ENCODE results near the gene CST4. TPM values are rescaled to one million over a fixed set of nuclear protein-coding genes. Genes with fewer than 3 reads are reported as not detected.

The CST4 gene
- total RNA-seq, 3 donors from 2014 or later (not counting 1 experiment from before 2014, with no cell fraction given) = not detected

DNA sequence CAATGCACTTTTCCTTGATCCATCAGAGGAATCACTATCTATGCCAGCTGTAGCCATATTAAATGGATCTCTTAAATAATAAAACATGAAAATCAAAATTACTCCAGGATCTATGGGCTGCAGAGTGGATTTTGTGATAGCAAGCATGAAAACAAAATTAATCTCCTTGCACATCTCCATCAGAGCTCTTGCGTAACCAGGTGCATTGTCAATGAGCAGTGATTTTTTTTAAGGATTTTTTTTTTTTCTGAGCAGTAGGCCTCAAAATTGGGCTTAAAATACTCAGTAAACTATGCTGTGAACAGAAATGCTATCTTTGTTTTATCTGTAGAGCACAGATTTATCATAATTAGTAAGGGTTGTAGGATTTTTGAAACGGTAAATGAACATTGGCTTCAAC lies 39.6 kb downstream of the CST4 start:
- no peak overlapping the region for H3K27ac ChIP-seq (ENCODE audit: low read length)
- DNase-seq (no peak), ATAC-seq (no peak)
- Mint-ChIP-seq H3K27ac (no peak overlapping the region), H3K36me3 (no peaks in the 10 kb centered on the region), H3K9me3 (no peaks in the 10 kb centered on the region), H3K4me1 (no peaks in the 10 kb centered on the region), H3K27me3 (ENCODE audit: low read depth in 2 of 2) (peaks cover 0 to 10% of the 10 kb centered on the region in 2 donors), H3K4me3 (no peak overlapping the region)
- intact Hi-C loops (cut with micrococcal nuclease) = no loop called here
- no peak overlapping the region for H3K4me3 ChIP-seq (ENCODE audit: low read length)
- H3K36me3 ChIP-seq (ENCODE audit: control insufficient read depth, insufficient read depth, low read length) = no peaks in the 10 kb centered on the region
- H3K27me3 ChIP-seq (ENCODE audit: control insufficient read depth, insufficient read depth, low read length) = no peaks in the 10 kb centered on the region
- H3K4me1 ChIP-seq (ENCODE audit: control insufficient read depth, insufficient read depth, low read length) = peaks cover 10% of the 10 kb centered on the region
- TF ChIP-seq, protein P1, sequence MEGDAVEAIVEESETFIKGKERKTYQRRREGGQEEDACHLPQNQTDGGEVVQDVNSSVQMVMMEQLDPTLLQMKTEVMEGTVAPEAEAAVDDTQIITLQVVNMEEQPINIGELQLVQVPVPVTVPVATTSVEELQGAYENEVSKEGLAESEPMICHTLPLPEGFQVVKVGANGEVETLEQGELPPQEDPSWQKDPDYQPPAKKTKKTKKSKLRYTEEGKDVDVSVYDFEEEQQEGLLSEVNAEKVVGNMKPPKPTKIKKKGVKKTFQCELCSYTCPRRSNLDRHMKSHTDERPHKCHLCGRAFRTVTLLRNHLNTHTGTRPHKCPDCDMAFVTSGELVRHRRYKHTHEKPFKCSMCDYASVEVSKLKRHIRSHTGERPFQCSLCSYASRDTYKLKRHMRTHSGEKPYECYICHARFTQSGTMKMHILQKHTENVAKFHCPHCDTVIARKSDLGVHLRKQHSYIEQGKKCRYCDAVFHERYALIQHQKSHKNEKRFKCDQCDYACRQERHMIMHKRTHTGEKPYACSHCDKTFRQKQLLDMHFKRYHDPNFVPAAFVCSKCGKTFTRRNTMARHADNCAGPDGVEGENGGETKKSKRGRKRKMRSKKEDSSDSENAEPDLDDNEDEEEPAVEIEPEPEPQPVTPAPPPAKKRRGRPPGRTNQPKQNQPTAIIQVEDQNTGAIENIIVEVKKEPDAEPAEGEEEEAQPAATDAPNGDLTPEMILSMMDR (IDR thresholded peaks at IDR 0.05) = no peak
- WGBS (ENCODE audit: insufficient coverage) = 100% methylated on average over 1 of the region's 2 CpGs
- no peaks in the 10 kb centered on the region for H3K9me3 ChIP-seq (ENCODE audit: control insufficient read depth, insufficient read depth, low read length)

DNA sequence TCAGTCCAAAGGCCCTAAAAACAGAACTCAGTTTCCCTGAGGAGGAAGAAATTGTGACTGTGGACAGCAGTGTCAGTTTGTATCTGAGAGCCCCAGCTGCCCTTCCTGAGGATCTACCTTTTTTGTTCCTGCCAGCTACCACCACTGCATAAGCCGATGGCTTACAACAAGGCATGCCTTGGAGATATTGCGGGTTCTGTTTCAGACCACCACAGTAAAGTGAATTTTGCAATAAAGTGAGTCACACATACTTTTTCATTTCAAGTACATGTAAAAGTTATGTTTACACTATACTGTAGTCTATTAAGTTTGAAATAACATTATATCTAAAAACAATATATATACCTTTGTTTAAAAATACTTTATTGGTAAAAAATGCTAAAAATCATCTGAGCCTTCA lies 41.5 kb downstream of the CST4 start:
- H3K9me3 Mint-ChIP-seq = no peaks in the 10 kb centered on the region
- no peak for ATAC-seq
- H3K4me1 ChIP-seq (ENCODE audit: control insufficient read depth, insufficient read depth, low read length) = no peaks in the 10 kb centered on the region
- H3K4me3 ChIP-seq (ENCODE audit: low read length) = no peak overlapping the region
- no peaks in the 10 kb centered on the region for H3K4me1 Mint-ChIP-seq
- no peaks in the 10 kb centered on the region for H3K36me3 ChIP-seq (ENCODE audit: control insufficient read depth, insufficient read depth, low read length)
- H3K27ac ChIP-seq (ENCODE audit: low read length) = no peak overlapping the region
- peaks cover 0 to 5% of the 10 kb centered on the region in 2 donors for H3K27me3 Mint-ChIP-seq (ENCODE audit: low read depth in 2 of 2)
- no peaks in the 10 kb centered on the region for H3K27me3 ChIP-seq (ENCODE audit: control insufficient read depth, insufficient read depth, low read length)
- H3K4me3 Mint-ChIP-seq = no peak overlapping the region
- TF ChIP-seq, protein P1 (IDR thresholded peaks at IDR 0.05) = no peak
- no peak for DNase-seq
- H3K36me3 Mint-ChIP-seq = no peaks in the 10 kb centered on the region
- H3K27ac Mint-ChIP-seq = no peak overlapping the region
- WGBS (ENCODE audit: insufficient coverage) = 100% methylated on average over 1 of the region's 2 CpGs
- intact Hi-C loops (cut with micrococcal nuclease) = no loop called here
- H3K9me3 ChIP-seq (ENCODE audit: control insufficient read depth, insufficient read depth, low read length) = no peaks in the 10 kb centered on the region

DNA sequence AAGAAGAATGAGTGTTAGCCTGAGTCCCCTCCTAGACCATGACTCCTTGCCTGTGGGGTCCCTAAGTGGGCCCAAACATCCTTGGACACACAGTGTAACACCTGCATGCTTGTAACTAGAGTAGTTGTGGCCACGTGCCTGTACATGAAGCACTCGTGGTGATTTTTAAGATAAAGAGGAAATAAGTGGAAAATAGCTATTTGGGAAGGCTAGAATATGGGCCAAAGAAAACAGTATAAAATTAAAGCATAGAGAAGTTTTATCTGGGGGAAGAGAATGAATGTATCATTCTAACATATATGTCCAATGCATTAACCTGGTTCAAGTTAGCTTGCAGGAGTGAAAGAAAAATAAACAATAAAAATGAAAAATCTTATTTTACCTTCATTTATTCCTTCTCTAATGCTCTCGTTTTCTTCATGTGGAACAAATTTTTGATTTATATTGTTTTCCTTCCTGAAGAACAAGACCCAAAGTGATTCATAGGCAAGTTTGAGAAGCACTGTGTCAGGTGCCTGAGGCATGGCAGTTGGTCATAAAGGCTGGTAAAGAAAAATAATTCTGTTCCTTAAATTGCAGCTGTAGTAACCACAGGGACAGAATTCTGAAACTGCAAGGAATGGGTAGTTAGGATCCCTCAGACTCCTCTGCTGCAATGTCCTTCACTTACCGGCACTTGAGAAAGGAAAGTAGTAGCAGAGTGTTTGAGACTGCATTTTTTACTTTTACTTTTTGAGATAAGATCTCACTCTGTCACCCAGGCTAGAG lies 42.5 kb downstream of the CST4 start:
- intact Hi-C loops (cut with micrococcal nuclease) = no loop called here
- no peaks in the 10 kb centered on the region for H3K36me3 Mint-ChIP-seq

More for the DNA sequence above, 42.5 kb downstream of the CST4 start:
- peaks cover 0 to 5% of the 10 kb centered on the region in 2 donors for H3K27me3 Mint-ChIP-seq (ENCODE audit: low read depth in 2 of 2)
- no peak overlapping the region for H3K4me3 Mint-ChIP-seq
- Histone ChIP-seq H3K9me3 (ENCODE audit: control insufficient read depth, insufficient read depth, low read length) (no peaks in the 10 kb centered on the region), H3K4me3 (ENCODE audit: low read length) (no peak overlapping the region), H3K27me3 (ENCODE audit: control insufficient read depth, insufficient read depth, low read length) (no peaks in the 10 kb centered on the region), H3K4me1 (ENCODE audit: control insufficient read depth, insufficient read depth, low read length) (peaks cover 4% of the 10 kb centered on the region), H3K27ac (ENCODE audit: low read length) (no peak overlapping the region), H3K36me3 (ENCODE audit: control insufficient read depth, insufficient read depth, low read length) (no peaks in the 10 kb centered on the region)
- no peaks in the 10 kb centered on the region for H3K9me3 Mint-ChIP-seq
- no peak for ATAC-seq
- 33% methylated on average over 4 of the region's 4 CpGs for WGBS (ENCODE audit: insufficient coverage)
- no peak overlapping the region for H3K27ac Mint-ChIP-seq
- H3K4me1 Mint-ChIP-seq = no peaks in the 10 kb centered on the region
- no peak for DNase-seq
- TF ChIP-seq, protein P1 (IDR thresholded peaks at IDR 0.05) = no peak

Data from natural killer cell (primary cell).